ENCODE data around the gene CTSD.

Gene CTSD

DNA sequence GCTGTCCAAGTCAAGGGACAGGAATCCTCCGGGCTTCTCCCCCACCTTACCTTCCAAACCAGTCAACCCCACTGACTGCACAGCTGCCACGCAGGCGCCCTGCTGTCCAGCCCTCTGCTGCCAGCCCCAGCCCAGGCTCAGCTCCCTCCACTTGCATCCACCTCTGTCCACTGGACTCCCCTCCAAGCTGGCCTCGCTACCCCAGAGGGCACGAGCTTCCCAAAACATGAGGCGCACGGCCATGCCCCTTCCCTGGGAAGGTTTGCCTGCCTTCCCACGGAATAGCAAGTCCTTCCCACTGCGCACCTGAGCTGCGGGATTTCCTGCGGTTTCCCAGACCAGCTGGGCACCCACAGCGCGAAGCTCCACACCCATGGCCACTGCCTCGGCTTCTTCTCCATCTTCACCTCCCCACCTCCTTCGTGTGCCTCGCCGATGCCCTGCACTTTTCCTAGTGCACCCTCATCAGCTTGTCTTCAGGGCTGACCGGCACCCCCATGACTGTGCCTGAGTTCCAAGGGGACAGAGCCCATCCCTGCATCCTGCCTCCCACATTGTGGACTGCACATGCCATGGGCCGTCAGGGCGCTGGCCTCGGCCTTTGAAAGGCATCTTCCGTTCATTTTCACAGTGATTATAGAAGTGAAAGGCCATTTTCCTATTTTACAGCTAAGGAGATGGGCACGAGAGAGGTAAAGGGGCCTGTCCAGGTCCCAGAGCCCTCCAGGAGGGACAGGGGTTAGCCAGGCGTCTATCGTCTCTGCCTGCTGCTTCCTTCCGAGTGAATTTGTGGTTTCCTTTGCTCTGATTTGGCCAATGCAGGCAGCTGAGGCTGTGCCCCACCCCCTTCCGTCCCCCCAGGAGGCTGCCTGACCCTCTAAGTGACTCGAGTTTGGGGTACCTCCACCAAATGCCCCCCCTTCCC is 29.7 kb downstream of the CTSD start:
- no peaks in the 10 kb centered on the region for H3F3A ChIP-seq (ENCODE audit: low read depth)
- peaks cover 6% of the 10 kb centered on the region; the same call in 1 of the 2 replicates for H3K9me3 ChIP-seq (ENCODE audit: insufficient read depth, low read depth, low read length)
- no peaks in the 10 kb centered on the region for H4K20me1 ChIP-seq (ENCODE audit: insufficient read depth, low read length, poor library complexity, severe bottlenecking)
- H2AFZ ChIP-seq (ENCODE audit: low read length): no peak overlapping the region
- H3K9ac ChIP-seq (ENCODE audit: low read depth, low read length, poor library complexity, severe bottlenecking): peak overlapping the region; percentile 38
- H3K4me3 ChIP-seq (ENCODE audit: low read length, poor library complexity, severe bottlenecking): peak overlapping the region; percentile 56
- H3K79me2 ChIP-seq (ENCODE audit: insufficient read depth, low read length): no peaks in the 10 kb centered on the region
- no peaks in the 10 kb centered on the region for H3K36me3 ChIP-seq (ENCODE audit: insufficient read depth, low read length)
- no peaks in the 10 kb centered on the region for H3K27me3 ChIP-seq (ENCODE audit: insufficient read depth, low read length, poor library complexity, severe bottlenecking)
- TF ChIP-seq, protein P1, sequence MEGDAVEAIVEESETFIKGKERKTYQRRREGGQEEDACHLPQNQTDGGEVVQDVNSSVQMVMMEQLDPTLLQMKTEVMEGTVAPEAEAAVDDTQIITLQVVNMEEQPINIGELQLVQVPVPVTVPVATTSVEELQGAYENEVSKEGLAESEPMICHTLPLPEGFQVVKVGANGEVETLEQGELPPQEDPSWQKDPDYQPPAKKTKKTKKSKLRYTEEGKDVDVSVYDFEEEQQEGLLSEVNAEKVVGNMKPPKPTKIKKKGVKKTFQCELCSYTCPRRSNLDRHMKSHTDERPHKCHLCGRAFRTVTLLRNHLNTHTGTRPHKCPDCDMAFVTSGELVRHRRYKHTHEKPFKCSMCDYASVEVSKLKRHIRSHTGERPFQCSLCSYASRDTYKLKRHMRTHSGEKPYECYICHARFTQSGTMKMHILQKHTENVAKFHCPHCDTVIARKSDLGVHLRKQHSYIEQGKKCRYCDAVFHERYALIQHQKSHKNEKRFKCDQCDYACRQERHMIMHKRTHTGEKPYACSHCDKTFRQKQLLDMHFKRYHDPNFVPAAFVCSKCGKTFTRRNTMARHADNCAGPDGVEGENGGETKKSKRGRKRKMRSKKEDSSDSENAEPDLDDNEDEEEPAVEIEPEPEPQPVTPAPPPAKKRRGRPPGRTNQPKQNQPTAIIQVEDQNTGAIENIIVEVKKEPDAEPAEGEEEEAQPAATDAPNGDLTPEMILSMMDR (conservative IDR thresholded peaks at IDR 0.05; ENCODE audit: low read length): no peak
- no peak for TF ChIP-seq EZH2phosphoT487 (IDR thresholded peaks at IDR 0.05; ENCODE audit: borderline replicate concordance)
- peak overlapping the region; percentile 78 for H3K4me2 ChIP-seq (ENCODE audit: low read depth, low read length, poor library complexity, severe bottlenecking)
- no peaks in the 10 kb centered on the region for H3K9me2 ChIP-seq (replicated peaks; ENCODE audit: low read depth, low read length)
- H3K4me1 ChIP-seq (ENCODE audit: insufficient read depth, low read length, poor library complexity, severe bottlenecking): peaks cover 51% of the 10 kb centered on the region

DNA sequence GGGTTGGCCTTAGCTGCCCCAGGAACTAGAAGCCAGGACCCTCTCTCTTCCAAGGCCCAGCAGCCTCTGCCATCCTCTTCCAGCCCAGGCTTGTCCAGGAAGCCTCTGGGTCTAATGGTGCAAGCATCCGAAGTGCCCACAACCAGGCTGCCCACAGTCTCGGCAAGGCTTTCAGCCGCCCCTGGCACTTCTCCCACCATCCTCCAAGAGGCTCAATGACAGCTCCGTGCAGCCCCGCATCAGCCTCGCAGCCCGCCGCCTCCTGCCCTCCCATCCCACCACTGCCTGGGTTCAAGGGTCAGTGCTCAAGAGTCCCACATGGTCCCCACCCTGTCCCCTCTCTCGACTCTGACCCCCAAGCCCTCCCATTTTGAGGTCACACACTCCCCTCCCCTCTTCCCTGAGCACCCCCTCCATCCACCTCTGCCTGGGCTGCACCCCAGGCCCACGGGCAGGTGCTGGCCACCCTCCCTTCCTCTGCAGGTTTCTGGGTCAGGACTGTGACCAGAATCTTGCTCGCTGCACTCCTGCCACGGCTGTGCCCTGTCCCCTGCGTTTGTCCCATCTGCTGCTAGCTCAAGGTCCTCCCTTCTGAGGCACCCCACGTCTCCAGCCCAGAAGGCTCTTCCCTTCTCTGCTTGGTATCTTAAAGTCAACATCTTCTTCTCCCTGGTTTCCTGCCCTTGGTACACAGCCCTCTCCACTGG is 30.6 kb downstream of the CTSD start:
- Histone ChIP-seq H3F3A (ENCODE audit: low read depth) (no peaks in the 10 kb centered on the region), H3K27me3 (ENCODE audit: insufficient read depth, low read length, poor library complexity, severe bottlenecking) (no peaks in the 10 kb centered on the region), H4K20me1 (ENCODE audit: insufficient read depth, low read length, poor library complexity, severe bottlenecking) (no peaks in the 10 kb centered on the region), H3K4me1 (ENCODE audit: insufficient read depth, low read length, poor library complexity, severe bottlenecking) (peaks cover 58% of the 10 kb centered on the region), H3K4me2 (ENCODE audit: low read depth, low read length, poor library complexity, severe bottlenecking) (peak overlapping the region; percentile 78), H3K9me3 (ENCODE audit: insufficient read depth, low read depth, low read length) (peaks cover 6% of the 10 kb centered on the region; the same call in 1 of the 2 replicates), H3K9ac (ENCODE audit: low read depth, low read length, poor library complexity, severe bottlenecking) (peak overlapping the region; percentile 38), H3K9me2 (replicated peaks; ENCODE audit: low read depth, low read length) (no peaks in the 10 kb centered on the region), H3K4me3 (ENCODE audit: low read length, poor library complexity, severe bottlenecking) (no peak overlapping the region), H2AFZ (ENCODE audit: low read length) (no peak overlapping the region), H3K36me3 (ENCODE audit: insufficient read depth, low read length) (no peaks in the 10 kb centered on the region), H3K79me2 (ENCODE audit: insufficient read depth, low read length) (no peaks in the 10 kb centered on the region)
- no peak for TF ChIP-seq EZH2phosphoT487 (IDR thresholded peaks at IDR 0.05; ENCODE audit: borderline replicate concordance)
- TF ChIP-seq, protein P1 (conservative IDR thresholded peaks at IDR 0.05; ENCODE audit: low read length): no peak

DNA sequence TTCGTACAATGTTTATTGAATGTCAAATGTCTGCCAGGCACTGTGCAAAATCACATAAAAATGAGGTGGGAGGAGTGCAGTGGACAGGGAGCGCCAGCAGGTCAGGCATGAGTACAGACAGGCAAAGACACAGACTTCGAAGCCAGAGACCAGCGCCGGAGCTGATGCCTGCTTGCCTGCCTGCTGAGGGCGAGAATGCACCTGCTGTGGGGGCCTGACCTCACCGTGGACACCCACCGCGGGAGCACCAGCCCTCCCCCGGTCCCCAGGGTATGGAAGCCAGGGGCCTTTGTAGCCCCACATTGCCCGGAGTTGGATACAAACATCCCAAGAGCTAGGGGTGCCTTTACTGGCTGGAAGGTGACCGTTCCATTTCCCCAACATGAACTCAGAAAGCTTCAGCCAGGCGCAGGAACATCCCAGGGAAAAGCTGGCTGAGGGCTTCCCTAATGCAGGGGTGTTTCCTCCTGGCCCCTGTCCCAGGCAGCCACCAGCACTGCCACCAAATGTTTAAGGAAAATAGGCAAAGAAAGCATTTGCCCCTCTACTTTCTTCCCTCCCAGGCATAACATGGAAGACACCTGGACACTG is 31.2 kb downstream of the CTSD start:
- Histone ChIP-seq H3K27me3 (ENCODE audit: insufficient read depth, low read length, poor library complexity, severe bottlenecking) (no peaks in the 10 kb centered on the region), H3K4me2 (ENCODE audit: low read depth, low read length, poor library complexity, severe bottlenecking) (no peak overlapping the region), H3K9me3 (ENCODE audit: insufficient read depth, low read depth, low read length) (peaks cover 6% of the 10 kb centered on the region; the same call in 1 of the 2 replicates), H2AFZ (ENCODE audit: low read length) (no peak overlapping the region), H3K36me3 (ENCODE audit: insufficient read depth, low read length) (no peaks in the 10 kb centered on the region), H3K9me2 (replicated peaks; ENCODE audit: low read depth, low read length) (no peaks in the 10 kb centered on the region), H3K9ac (ENCODE audit: low read depth, low read length, poor library complexity, severe bottlenecking) (no peak overlapping the region), H4K20me1 (ENCODE audit: insufficient read depth, low read length, poor library complexity, severe bottlenecking) (no peaks in the 10 kb centered on the region), H3F3A (ENCODE audit: low read depth) (no peaks in the 10 kb centered on the region), H3K4me3 (ENCODE audit: low read length, poor library complexity, severe bottlenecking) (no peak overlapping the region), H3K4me1 (ENCODE audit: insufficient read depth, low read length, poor library complexity, severe bottlenecking) (peaks cover 63% of the 10 kb centered on the region), H3K79me2 (ENCODE audit: insufficient read depth, low read length) (no peaks in the 10 kb centered on the region)
- no peak for TF ChIP-seq EZH2phosphoT487 (IDR thresholded peaks at IDR 0.05; ENCODE audit: borderline replicate concordance)
- TF ChIP-seq, protein P1 (conservative IDR thresholded peaks at IDR 0.05; ENCODE audit: low read length): no peak

Data from Loucy (cell line).